Thyroid gland (tissue), 4 donors: ENCODE data around the gene RPL34. TPM values are rescaled to one million over a fixed set of nuclear protein-coding genes. Genes with fewer than 3 reads are reported as not detected.

ENCODE experiments used
- DNase-seq, 2 donors: peaks; one replicate each; pipeline ENCODE4 v3.0.0-alpha.2; 2019
- H3K27ac ChIP-seq, 3 donors: fragments of 200-600 bp; sonication (generic); 1 replicate in 2 of 3; 2 replicates in 1 of 3; pipeline ENCODE4 v1.5.1; 2016 to 2019; ENCODE audit warnings: mild to moderate bottlenecking in 1 of 3, moderate library complexity in 1 of 3
- H3K27me3 ChIP-seq: fragments of 200-600 bp; sonication (generic); one replicate; pipeline ENCODE4 v1.5.1; 2019
- H3K36me3 ChIP-seq, 2 donors: fragments of 200-600 bp; sonication (generic); one replicate each; pipeline ENCODE4 v1.5.1; 2016 to 2019
- H3K4me1 ChIP-seq, 2 donors: fragments of 200-600 bp; sonication (generic); one replicate each; pipeline ENCODE4 v1.5.1; 2017 to 2019
- H3K4me3 ChIP-seq, 3 donors: fragments of 200-600 bp; sonication (generic); replicated peaks in 1 of 3; 1 replicate in 2 of 3; 2 replicates in 1 of 3; pipeline ENCODE4 v1.5.1; 2016; ENCODE audit warnings: mild to moderate bottlenecking in 1 of 3
- H3K9me3 ChIP-seq: fragments of 200-600 bp; sonication (generic); one replicate; pipeline ENCODE4 v1.5.1; 2017
- CTCF ChIP-seq, 6 experiments: fragments of 200-600 bp in 3 of 6; fragments of 450-650 bp in 3 of 6; sonication (generic) in 3 of 6; IDR thresholded peaks; one replicate each; pipeline ENCODE4 v1.5.1; 2016 to 2019; ENCODE audit warnings: antibody characterized with exemption in 6 of 6, mild to moderate bottlenecking in 2 of 6, inconsistent platforms in 1 of 6, moderate library complexity in 1 of 6
- POLR2A ChIP-seq, 2 donors: fragments of 450-650 bp; IDR thresholded peaks; one replicate each; pipeline ENCODE4 v1.6.1; 2017; ENCODE audit warnings: antibody characterized with exemption in 2 of 2, mild to moderate bottlenecking in 2 of 2, moderate library complexity in 1 of 2
- WGBS, 2 donors: methylation state at CpG; one replicate each; pipeline ENCODE4 v1.1.5; 2017; 5-methylcytosine and 5-hydroxymethylcytosine counted together
- intact Hi-C: fragments of 100-400 bp; cut with DNase I; formaldehyde crosslinking; loops from one replicate; pipeline ENCODE4 v1.15.1; 2023
- total RNA-seq, 4 donors: library from RNA; depleted of rRNA; stranded (reverse); fragments of >200 nt; gene quantifications; one replicate each; pipeline ENCODE4 v1.2.3, GENCODE V29; 2016

The RPL34 gene
- 1,000 to 10,000 TPM in 2 of 4 donors, 100 to 1,000 TPM in 2; 735 to 3,219 (median 917) TPM for total RNA-seq

- peak; percentile 99 for DNase-seq
- peak within 1 kb of the TSS; percentile 11 to 77 (median 76) for H3K4me3 ChIP-seq
- peaks cover 30 to 33% of the 10 kb centered on the region in 2 donors for H3K36me3 ChIP-seq
- H3K27me3 ChIP-seq, result no peaks in the 10 kb centered on the region
- TF ChIP-seq POLR2A (IDR thresholded peaks at IDR 0.05) (peak; percentile 70 to 93), CTCF (IDR thresholded peaks at IDR 0.05) (no peak)
- whole genome bisulfite sequencing, 2 donors, result 0% methylated on average over 32 of the region's 32 CpGs
- peaks cover 7% of the 10 kb centered on the region in 2 donors for H3K4me1 ChIP-seq
- H3K9me3 ChIP-seq, result no peaks in the 10 kb centered on the region
- H3K27ac ChIP-seq, result peak within 1 kb of the TSS; percentile 81 to 85 (median 84)
- intact Hi-C loops, result no loop called here
Measured at GRCh38 chr4:108620101-108620932, at the start of gene RPL34. Gene RPL34, plus strand, starts transcription at chr4:108620576. Its CDS starts 1,384 bp downstream, at chr4:108621960.

GRCh38 chr4:108570993-108571569 lies 49.3 kb upstream of the RPL34 start:
- intact Hi-C loops, result loop anchor here (5.0 kb wide), 1 partner anchor 549 kb away; no protein-coding TSS in a partner anchor
- Histone ChIP-seq H3K27me3 (no peaks in the 10 kb centered on the region), H3K4me1 (no peaks in the 10 kb centered on the region), H3K27ac (no peak overlapping the region), H3K36me3 (no peaks in the 10 kb centered on the region), H3K4me3 (no peak overlapping the region), H3K9me3 (no peaks in the 10 kb centered on the region)
- DNase-seq, result no peak
- 60 to 74% methylated on average over 4 of the region's 4 CpGs for WGBS, 2 donors
- TF ChIP-seq CTCF (IDR thresholded peaks at IDR 0.05) (no peak), POLR2A (IDR thresholded peaks at IDR 0.05) (no peak)

- Histone ChIP-seq H3K36me3 (no peaks in the 10 kb centered on the region), H3K27ac (no peak overlapping the region), H3K4me1 (no peaks in the 10 kb centered on the region), H3K9me3 (no peaks in the 10 kb centered on the region), H3K27me3 (no peaks in the 10 kb centered on the region), H3K4me3 (no peak overlapping the region)
- 84 to 86% methylated on average over 3 of the region's 3 CpGs for WGBS, 2 donors
- TF ChIP-seq POLR2A (IDR thresholded peaks at IDR 0.05), result no peak
- no peak for TF ChIP-seq CTCF (IDR thresholded peaks at IDR 0.05)
- intact Hi-C loops, result loop anchor here (5.0 kb wide), 1 partner anchor 552 kb away; no protein-coding TSS in a partner anchor
- DNase-seq, result no peak
Measured at GRCh38 chr4:108574402-108574801, 46.0 kb upstream of the RPL34 start.

- TF ChIP-seq POLR2A (IDR thresholded peaks at IDR 0.05) (no peak), CTCF (IDR thresholded peaks at IDR 0.05) (no peak)
- no peaks in the 10 kb centered on the region for H3K4me1 ChIP-seq
- no peak overlapping the region for H3K4me3 ChIP-seq
- no peak overlapping the region for H3K27ac ChIP-seq
- DNase-seq, result no peak
- H3K27me3 ChIP-seq, result no peaks in the 10 kb centered on the region
- no peaks in the 10 kb centered on the region for H3K9me3 ChIP-seq
- no peaks in the 10 kb centered on the region for H3K36me3 ChIP-seq
- 64 to 74% methylated on average over 6 of the region's 6 CpGs for WGBS, 2 donors
- intact Hi-C loops, result no loop called here
Measured at GRCh38 chr4:108581083-108581482, 39.3 kb upstream of the RPL34 start.

- no peaks in the 10 kb centered on the region for H3K36me3 ChIP-seq
- WGBS, 2 donors, result 54 to 74% methylated on average over 3 of the region's 3 CpGs
- H3K9me3 ChIP-seq, result no peaks in the 10 kb centered on the region
- H3K27me3 ChIP-seq, result no peaks in the 10 kb centered on the region
- TF ChIP-seq CTCF (IDR thresholded peaks at IDR 0.05), result no peak
- no peak for TF ChIP-seq POLR2A (IDR thresholded peaks at IDR 0.05)
- no peak overlapping the region for H3K4me3 ChIP-seq
- no peaks in the 10 kb centered on the region for H3K4me1 ChIP-seq
- intact Hi-C loops, result no loop called here
- H3K27ac ChIP-seq, result no peak overlapping the region
- no peak for DNase-seq
Measured at GRCh38 chr4:108586778-108587177, 33.6 kb upstream of the RPL34 start.
